Measurements from ENCODE around the gene SLIT3.

The SLIT3 gene

DNA sequence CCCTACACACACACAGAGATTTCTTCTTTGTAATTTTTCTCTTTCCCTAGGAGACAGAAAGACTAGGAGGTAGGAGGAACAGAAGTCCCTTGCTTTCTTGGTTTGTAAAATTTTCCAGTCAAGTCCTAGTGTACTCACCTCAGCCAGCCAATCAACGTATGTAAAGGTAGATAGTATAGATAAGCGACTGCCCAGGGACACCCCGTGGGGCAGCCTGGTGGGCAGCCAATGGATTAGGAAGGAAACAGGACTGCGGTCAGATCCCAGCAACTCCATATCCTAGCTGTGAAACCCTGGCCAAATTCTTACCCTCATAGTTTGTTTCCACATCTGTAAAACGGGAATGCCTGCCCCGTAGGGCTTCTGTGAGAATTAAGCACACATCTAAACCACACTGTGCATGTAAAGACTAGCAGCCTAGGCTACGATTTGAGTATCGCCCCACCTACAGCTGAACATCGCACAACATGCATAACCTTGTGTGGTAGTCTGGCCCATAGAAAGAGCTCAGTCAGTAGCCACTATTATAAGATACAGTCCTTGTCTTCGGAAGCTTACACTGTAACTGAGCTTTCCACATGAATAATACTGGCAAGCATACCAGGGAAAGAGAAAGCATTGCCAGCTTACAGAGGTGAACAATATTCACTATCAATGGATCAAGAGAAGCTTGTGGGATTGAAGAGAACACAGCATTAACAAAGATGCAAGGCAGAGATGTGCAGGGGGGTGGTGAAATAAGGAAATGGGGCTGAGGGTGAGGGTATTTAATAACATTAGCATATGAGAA lies 368.3 kb downstream of the SLIT3 start:
- ChIA-PET CTCF (interaction anchor here (0.6 kb wide), 1 partner anchor 291 kb away, joined by 5 read pairs; no protein-coding TSS in a partner anchor), POLR2A (no interaction called here)
- TF ChIP-seq ZNF384 (IDR thresholded peaks at IDR 0.05) (no peak), LEF1 (IDR thresholded peaks at IDR 0.05; ENCODE audit: borderline replicate concordance) (no peak), NFRKB (IDR thresholded peaks at IDR 0.05) (no peak), ARNT (IDR thresholded peaks at IDR 0.05) (no peak), FOXK2 (IDR thresholded peaks at IDR 0.05) (no peak), L3MBTL2 (conservative IDR thresholded peaks at IDR 0.05) (no peak), ELF4 (IDR thresholded peaks at IDR 0.05) (no peak)
- TF ChIP-seq, protein P1, sequence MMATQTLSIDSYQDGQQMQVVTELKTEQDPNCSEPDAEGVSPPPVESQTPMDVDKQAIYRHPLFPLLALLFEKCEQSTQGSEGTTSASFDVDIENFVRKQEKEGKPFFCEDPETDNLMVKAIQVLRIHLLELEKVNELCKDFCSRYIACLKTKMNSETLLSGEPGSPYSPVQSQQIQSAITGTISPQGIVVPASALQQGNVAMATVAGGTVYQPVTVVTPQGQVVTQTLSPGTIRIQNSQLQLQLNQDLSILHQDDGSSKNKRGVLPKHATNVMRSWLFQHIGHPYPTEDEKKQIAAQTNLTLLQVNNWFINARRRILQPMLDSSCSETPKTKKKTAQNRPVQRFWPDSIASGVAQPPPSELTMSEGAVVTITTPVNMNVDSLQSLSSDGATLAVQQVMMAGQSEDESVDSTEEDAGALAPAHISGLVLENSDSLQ (IDR thresholded peaks at IDR 0.05) = no peak
- no peak for DNase-seq (ENCODE audit: extremely low spot score)

DNA sequence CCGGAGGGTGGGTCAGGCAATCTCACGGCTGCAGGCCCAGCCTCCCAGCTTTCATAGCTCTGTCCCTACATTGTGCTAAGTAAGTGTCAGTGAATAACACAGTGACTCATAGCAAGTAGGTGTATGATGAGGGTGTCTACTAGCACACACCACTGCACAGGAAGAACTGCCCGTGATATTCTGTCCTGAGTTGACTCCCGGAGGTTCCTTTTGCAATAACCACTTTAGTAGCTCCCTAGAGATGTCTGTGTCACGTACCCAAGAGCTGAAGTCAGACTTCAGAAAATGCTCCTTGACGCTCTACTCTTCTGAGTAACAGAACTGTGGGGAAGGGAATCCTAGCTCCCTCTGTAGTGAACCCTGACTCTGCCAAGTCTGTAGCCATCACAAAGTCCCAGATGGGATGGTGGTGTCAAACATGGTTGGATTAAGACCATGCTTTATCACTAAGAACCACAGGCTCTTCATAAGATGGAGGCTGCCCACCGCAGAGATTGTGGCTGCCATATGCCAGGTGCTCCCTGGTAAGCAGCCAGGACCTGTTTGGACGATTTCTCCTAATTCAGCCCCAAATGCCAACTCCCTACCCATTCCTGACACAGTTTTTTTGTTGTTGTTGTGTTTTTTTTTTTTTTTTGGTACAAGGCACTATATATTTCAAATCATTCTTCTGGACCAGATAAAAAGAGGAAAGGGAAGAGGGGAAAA lies 369.1 kb downstream of the SLIT3 start:
- ChIA-PET CTCF (interaction anchor here (0.6 to 1.2 kb wide), 2 partner anchors 16 to 292 kb away, joined by 3 to 5 read pairs; no protein-coding TSS in a partner anchor), POLR2A (no interaction called here)
- TF ChIP-seq FOXM1 (IDR thresholded peaks at IDR 0.05; ENCODE audit: borderline replicate concordance) (no peak), NFRKB (IDR thresholded peaks at IDR 0.05) (no peak), FOXK2 (IDR thresholded peaks at IDR 0.05) (no peak), ELF4 (IDR thresholded peaks at IDR 0.05) (no peak), SUZ12 (IDR thresholded peaks at IDR 0.05) (no peak), SP1 (IDR thresholded peaks at IDR 0.05) (no peak), CTBP1 (IDR thresholded peaks at IDR 0.05; ENCODE audit: borderline replicate concordance) (no peak), ARNT (IDR thresholded peaks at IDR 0.05) (no peak), FOXA1 (IDR thresholded peaks at IDR 0.05) (no peak), L3MBTL2 (conservative IDR thresholded peaks at IDR 0.05) (no peak), BHLHE40 (IDR thresholded peaks at IDR 0.05; ENCODE audit: borderline replicate concordance) (no peak), ZNF384 (IDR thresholded peaks at IDR 0.05) (no peak), HDGF (IDR thresholded peaks at IDR 0.05; ENCODE audit: borderline replicate concordance) (no peak)
- no peak for DNase-seq (ENCODE audit: extremely low spot score)

DNA sequence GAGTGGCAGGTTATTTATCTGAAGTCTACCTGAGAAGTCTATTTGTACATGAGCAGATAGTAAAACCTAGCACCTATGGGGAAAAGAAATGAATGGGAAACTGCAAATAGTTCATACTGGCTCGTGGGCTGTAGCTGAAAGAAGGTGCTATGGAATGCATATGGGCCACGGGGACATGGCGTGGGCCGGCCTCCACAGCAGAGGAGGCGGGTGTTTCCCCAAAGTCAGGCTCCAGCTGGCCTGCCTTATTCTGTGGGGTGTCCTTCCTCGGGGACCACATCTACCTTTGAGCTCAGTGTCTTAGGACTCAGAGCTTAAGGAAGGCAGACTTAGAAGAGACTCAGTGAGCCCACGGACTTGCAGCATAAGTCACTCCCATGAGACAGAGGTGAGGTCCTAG lies 371.3 kb downstream of the SLIT3 start:
- TF ChIP-seq, protein P1 (IDR thresholded peaks at IDR 0.05) = no peak
- no peak for TF ChIP-seq LEF1 (IDR thresholded peaks at IDR 0.05; ENCODE audit: borderline replicate concordance)
- CTCF ChIA-PET = no interaction called here
- no peak for DNase-seq (ENCODE audit: extremely low spot score)
- POLR2A ChIA-PET = no interaction called here

DNA sequence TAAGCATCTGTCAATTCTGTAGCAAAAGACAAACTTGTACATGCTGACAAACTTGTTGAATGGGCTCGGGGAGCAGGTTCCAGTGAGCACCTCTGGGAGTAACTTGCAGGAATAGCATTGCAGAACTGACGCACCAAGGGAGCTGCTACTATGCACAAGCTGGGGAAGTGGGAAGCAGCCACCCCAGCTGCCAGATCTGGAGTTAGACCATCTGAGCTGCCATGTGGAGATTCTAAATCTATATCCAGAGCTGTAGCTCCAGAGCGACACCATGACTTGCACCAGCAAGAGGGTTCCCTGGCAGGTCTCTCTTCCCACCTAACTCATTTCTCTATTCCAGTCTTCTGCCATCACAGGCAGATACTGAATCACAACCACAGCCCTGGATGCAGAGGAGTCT lies 375.8 kb downstream of the SLIT3 start:
- DNase-seq (ENCODE audit: extremely low spot score) = no peak
- CTCF ChIA-PET = interaction anchor here (0.7 to 1.0 kb wide), 3 partner anchors 55 to 656 kb away, joined by 3 to 6 read pairs (median 4); no protein-coding TSS in a partner anchor
- no peak for TF ChIP-seq SP1 (IDR thresholded peaks at IDR 0.05)
- no peak for TF ChIP-seq ARNT (IDR thresholded peaks at IDR 0.05)
- TF ChIP-seq, protein P1 (IDR thresholded peaks at IDR 0.05) = no peak
- TF ChIP-seq HDGF (IDR thresholded peaks at IDR 0.05; ENCODE audit: borderline replicate concordance) = no peak
- no peak for TF ChIP-seq FOXA1 (IDR thresholded peaks at IDR 0.05)
- TF ChIP-seq ZNF384 (IDR thresholded peaks at IDR 0.05) = no peak
- TF ChIP-seq NFRKB (IDR thresholded peaks at IDR 0.05) = no peak
- no peak for TF ChIP-seq BHLHE40 (IDR thresholded peaks at IDR 0.05; ENCODE audit: borderline replicate concordance)
- no peak for TF ChIP-seq L3MBTL2 (conservative IDR thresholded peaks at IDR 0.05)
- no peak for TF ChIP-seq TARDBP (IDR thresholded peaks at IDR 0.05)
- TF ChIP-seq CTBP1 (IDR thresholded peaks at IDR 0.05; ENCODE audit: borderline replicate concordance) = no peak
- no peak for TF ChIP-seq FOXK2 (IDR thresholded peaks at IDR 0.05)
- POLR2A ChIA-PET = no interaction called here

DNA sequence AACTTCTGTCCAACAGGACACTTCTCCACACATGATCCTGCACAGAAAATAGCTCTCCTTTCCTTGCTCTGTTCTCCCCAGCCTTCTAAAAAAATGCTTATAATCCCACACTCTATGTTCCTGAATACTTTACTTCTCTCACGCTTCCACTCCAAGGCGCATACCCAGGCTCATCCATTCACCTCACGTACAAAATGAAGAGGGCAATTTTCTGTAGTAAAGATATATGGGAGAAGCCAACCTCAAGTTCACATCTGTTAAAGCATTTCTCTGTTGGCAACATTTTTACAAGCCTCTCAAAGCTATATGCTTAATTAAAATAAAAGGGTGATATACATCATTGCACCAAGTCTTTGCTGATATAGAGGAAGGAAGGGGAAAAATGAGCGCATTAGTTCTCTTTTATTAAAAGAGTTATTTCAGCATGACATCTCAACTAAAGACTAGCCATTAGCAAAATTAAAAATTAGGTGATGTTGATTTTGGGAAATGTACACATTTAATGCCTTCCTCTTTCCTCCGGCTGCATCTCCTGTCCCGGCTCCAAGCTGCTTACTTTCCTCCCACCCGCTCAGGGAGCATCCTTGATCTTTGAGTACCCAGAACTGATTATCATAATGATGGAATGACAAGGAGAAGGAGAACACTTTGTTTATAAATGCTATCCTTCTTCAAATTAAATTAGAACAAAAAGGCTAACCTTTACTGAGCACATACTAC lies 379.6 kb downstream of the SLIT3 start:
- TF ChIP-seq CTBP1 (IDR thresholded peaks at IDR 0.05; ENCODE audit: borderline replicate concordance) (no peak), SUZ12 (IDR thresholded peaks at IDR 0.05) (no peak), LEF1 (IDR thresholded peaks at IDR 0.05; ENCODE audit: borderline replicate concordance) (no peak), FOXK2 (IDR thresholded peaks at IDR 0.05) (no peak), ZNF384 (IDR thresholded peaks at IDR 0.05) (no peak), SP1 (IDR thresholded peaks at IDR 0.05) (no peak), L3MBTL2 (conservative IDR thresholded peaks at IDR 0.05) (no peak), ELF4 (IDR thresholded peaks at IDR 0.05) (no peak), FOXM1 (IDR thresholded peaks at IDR 0.05; ENCODE audit: borderline replicate concordance) (no peak), NFRKB (IDR thresholded peaks at IDR 0.05) (no peak), ARNT (IDR thresholded peaks at IDR 0.05) (no peak), TARDBP (IDR thresholded peaks at IDR 0.05) (no peak), BHLHE40 (IDR thresholded peaks at IDR 0.05; ENCODE audit: borderline replicate concordance) (no peak), HDGF (IDR thresholded peaks at IDR 0.05; ENCODE audit: borderline replicate concordance) (no peak), FOXA1 (IDR thresholded peaks at IDR 0.05) (no peak)
- TF ChIP-seq, protein P1 (IDR thresholded peaks at IDR 0.05) = no peak
- POLR2A ChIA-PET = no interaction called here
- CTCF ChIA-PET = no interaction called here
- DNase-seq (ENCODE audit: extremely low spot score) = no peak
